GM23338 (cell line): Measurements from ENCODE around the gene TMEM151B. TPM values are rescaled to one million over a fixed set of nuclear protein-coding genes. Genes with fewer than 3 reads are reported as not detected.
A peak's percentile ranks its signal among the peaks of the same experiment; 100 is the strongest.

ENCODE experiments used
- ATAC-seq: fragments of 200-7000 bp; cut with Tn5 transposase; 3 replicates; pipeline ENCODE4 v1.9.1; 2020
- DNase-seq: peaks from one replicate; pipeline ENCODE4 v3.0.0-alpha.2; 2015; ENCODE audit warnings: low spot score
- H2AFZ ChIP-seq: fragments of 200-600 bp; sonication (generic); 2 replicates; pipeline ENCODE4 v1.8.0; 2016; ENCODE audit warnings: antibody characterized with exemption, mild to moderate bottlenecking, moderate library complexity
- H3F3A ChIP-seq: fragments of 200-600 bp; sonication (generic); replicated peaks from 2 replicates; pipeline ENCODE4 v1.8.0; 2017; ENCODE audit warnings: antibody characterized with exemption, mixed run types, low read depth
- H3K27ac ChIP-seq: fragments of 200-600 bp; sonication (generic); 2 replicates; pipeline ENCODE4 v1.6.1; 2016; ENCODE audit warnings: low read depth
- H3K27me3 ChIP-seq: fragments of 200-600 bp; sonication (generic); 2 replicates; pipeline ENCODE4 v1.8.0; 2016; ENCODE audit warnings: mild to moderate bottlenecking, mixed run types, moderate library complexity; ENCODE audit not compliant: insufficient read depth
- H3K36me3 ChIP-seq: fragments of 200-600 bp; sonication (generic); 2 replicates; pipeline ENCODE4 v1.8.0; 2016; ENCODE audit warnings: mild to moderate bottlenecking; ENCODE audit not compliant: insufficient read depth
- H3K4me1 ChIP-seq: fragments of 200-600 bp; sonication (generic); 2 replicates; pipeline ENCODE4 v1.8.0; 2016; ENCODE audit warnings: mild to moderate bottlenecking, moderate library complexity; ENCODE audit not compliant: insufficient read depth
- H3K4me2 ChIP-seq: fragments of 200-600 bp; sonication (generic); 2 replicates; pipeline ENCODE4 v1.7.1; 2017; ENCODE audit warnings: mixed run types
- H3K4me3 ChIP-seq: fragments of 200-600 bp; sonication (generic); 2 replicates; pipeline ENCODE4 v1.6.1; 2016; ENCODE audit warnings: mixed run types
- H3K79me2 ChIP-seq: fragments of 200-600 bp; sonication (generic); replicated peaks from 2 replicates; pipeline ENCODE4 v1.8.0; 2017; ENCODE audit warnings: mild to moderate bottlenecking; ENCODE audit not compliant: insufficient read depth
- H3K9me2 ChIP-seq: fragments of 200-600 bp; sonication (generic); 2 replicates; pipeline ENCODE4 v1.8.0; 2017; ENCODE audit not compliant: insufficient read depth
- H4K20me1 ChIP-seq: fragments of 200-600 bp; sonication (generic); replicated peaks from 2 replicates; pipeline ENCODE4 v1.8.0; 2017; ENCODE audit warnings: mild to moderate bottlenecking; ENCODE audit not compliant: insufficient read depth
- H3K27ac Mint-ChIP-seq: 2 replicates; pipeline ENCODE4 v1.8.0; 2020; ENCODE audit warnings: inconsistent platforms, mild to moderate bottlenecking, moderate library complexity, mixed read lengths
- H3K27me3 Mint-ChIP-seq: 3 replicates; pipeline ENCODE4 v1.8.0; 2022; ENCODE audit warnings: low read depth, mild to moderate bottlenecking, moderate library complexity, mixed read lengths, inconsistent platforms; ENCODE audit not compliant: insufficient read depth, poor library complexity
- H3K36me3 Mint-ChIP-seq: 3 replicates; pipeline ENCODE4 v1.8.0; 2021; ENCODE audit warnings: low read depth, mild to moderate bottlenecking, inconsistent platforms, moderate library complexity, mixed read lengths
- H3K4me1 Mint-ChIP-seq: 3 replicates; pipeline ENCODE4 v1.8.0; 2020; ENCODE audit warnings: mild to moderate bottlenecking, inconsistent platforms, mixed read lengths
- H3K4me3 Mint-ChIP-seq: 3 replicates; pipeline ENCODE4 v1.8.0; 2021; ENCODE audit warnings: moderate library complexity, mild to moderate bottlenecking, inconsistent platforms, mixed read lengths
- H3K9me3 Mint-ChIP-seq: 3 replicates; pipeline ENCODE4 v1.8.0; 2020; ENCODE audit warnings: moderate library complexity, mild to moderate bottlenecking, inconsistent platforms, mixed read lengths
- NANOG ChIP-seq: IDR thresholded peaks from 2 replicates; pipeline ENCODE4 v1.6.1; 2016; ENCODE audit warnings: antibody characterized with exemption, borderline replicate concordance
- ZNF462 ChIP-seq: fragments of 250-450 bp; sonication (Bioruptor Pico); IDR thresholded peaks from 2 replicates; pipeline ENCODE4 v1.5.0; 2020; ENCODE audit warnings: mild to moderate bottlenecking, moderate library complexity
- polyA plus RNA-seq: library from polyadenylated mRNA; unstranded; fragments of >200 nt; fragmentation: Nextera tagmentation; extraction: Ambion mirVana; gene quantifications from 2 replicates; pipeline ENCODE4 v1.2.1, GENCODE V29; 2016
- total RNA-seq: library from RNA; depleted of rRNA; stranded (reverse); fragments of >200 nt; shearing (Covaris generic); gene quantifications from 2 replicates; pipeline ENCODE4 v1.2.3, GENCODE V29; 2014
- TF ChIP-seq, protein P1 (sequence below), 2 experiments: fragments of 200-600 bp in 1 of 2; sonication (generic) in 1 of 2; conservative IDR thresholded peaks; 2 replicates each; pipeline versions ENCODE4 v1.5.1 to v1.6.1; 2016 to 2017; ENCODE audit warnings: antibody characterized with exemption in 2 of 2, low read depth in 2 of 2, mild to moderate bottlenecking in 2 of 2, moderate library complexity in 1 of 2
- TF ChIP-seq, protein P2 (sequence below): IDR thresholded peaks from 2 replicates; pipeline ENCODE4 v1.6.1; 2016; ENCODE audit warnings: antibody characterized with exemption

TMEM151B gene
- total and polyA plus RNA-seq, 2 experiments from 2014 or later: 0.91 to 14.6 TPM

GRCh38 chr6:44333942-44334341 is 63.7 kb downstream of the TMEM151B start (continued):
- TF ChIP-seq ZNF462 (CRISPR knock-in tag): no peak
- TF ChIP-seq, protein P1, sequence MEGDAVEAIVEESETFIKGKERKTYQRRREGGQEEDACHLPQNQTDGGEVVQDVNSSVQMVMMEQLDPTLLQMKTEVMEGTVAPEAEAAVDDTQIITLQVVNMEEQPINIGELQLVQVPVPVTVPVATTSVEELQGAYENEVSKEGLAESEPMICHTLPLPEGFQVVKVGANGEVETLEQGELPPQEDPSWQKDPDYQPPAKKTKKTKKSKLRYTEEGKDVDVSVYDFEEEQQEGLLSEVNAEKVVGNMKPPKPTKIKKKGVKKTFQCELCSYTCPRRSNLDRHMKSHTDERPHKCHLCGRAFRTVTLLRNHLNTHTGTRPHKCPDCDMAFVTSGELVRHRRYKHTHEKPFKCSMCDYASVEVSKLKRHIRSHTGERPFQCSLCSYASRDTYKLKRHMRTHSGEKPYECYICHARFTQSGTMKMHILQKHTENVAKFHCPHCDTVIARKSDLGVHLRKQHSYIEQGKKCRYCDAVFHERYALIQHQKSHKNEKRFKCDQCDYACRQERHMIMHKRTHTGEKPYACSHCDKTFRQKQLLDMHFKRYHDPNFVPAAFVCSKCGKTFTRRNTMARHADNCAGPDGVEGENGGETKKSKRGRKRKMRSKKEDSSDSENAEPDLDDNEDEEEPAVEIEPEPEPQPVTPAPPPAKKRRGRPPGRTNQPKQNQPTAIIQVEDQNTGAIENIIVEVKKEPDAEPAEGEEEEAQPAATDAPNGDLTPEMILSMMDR (conservative IDR thresholded peaks at IDR 0.05; ENCODE audit: low read depth in 2 of 2): no peak

- Mint-ChIP-seq H3K27me3 (peaks cover 2% of the 10 kb centered on the region), H3K36me3 (no peaks in the 10 kb centered on the region), H3K4me3 (no peak overlapping the region), H3K4me1 (peaks cover 17% of the 10 kb centered on the region), H3K27ac (no peak overlapping the region), H3K9me3 (no peaks in the 10 kb centered on the region)
- Histone ChIP-seq H3K4me3 (no peak overlapping the region), H3K79me2 (no peaks in the 10 kb centered on the region), H4K20me1 (no peaks in the 10 kb centered on the region), H3K4me1 (peaks cover 12% of the 10 kb centered on the region; the same call in 1 of the 2 replicates), H3K36me3 (no peaks in the 10 kb centered on the region), H2AFZ (peak overlapping the region; percentile 74; the same call in 1 of the 2 replicates), H3K9me2 (0 out of 2 replicates have a peak, but pooled peaks cover 4% of the 10 kb centered on the region), H3K4me2 (no peak overlapping the region; the same call in 1 of the 2 replicates), H3K27me3 (no peaks in the 10 kb centered on the region), H3F3A (no peaks in the 10 kb centered on the region), H3K27ac (no peak overlapping the region)
- ATAC-seq: no peak
- no peak for DNase-seq
- TF ChIP-seq NANOG (no peak), ZNF462 (CRISPR knock-in tag) (no peak)
- TF ChIP-seq, protein P2, sequence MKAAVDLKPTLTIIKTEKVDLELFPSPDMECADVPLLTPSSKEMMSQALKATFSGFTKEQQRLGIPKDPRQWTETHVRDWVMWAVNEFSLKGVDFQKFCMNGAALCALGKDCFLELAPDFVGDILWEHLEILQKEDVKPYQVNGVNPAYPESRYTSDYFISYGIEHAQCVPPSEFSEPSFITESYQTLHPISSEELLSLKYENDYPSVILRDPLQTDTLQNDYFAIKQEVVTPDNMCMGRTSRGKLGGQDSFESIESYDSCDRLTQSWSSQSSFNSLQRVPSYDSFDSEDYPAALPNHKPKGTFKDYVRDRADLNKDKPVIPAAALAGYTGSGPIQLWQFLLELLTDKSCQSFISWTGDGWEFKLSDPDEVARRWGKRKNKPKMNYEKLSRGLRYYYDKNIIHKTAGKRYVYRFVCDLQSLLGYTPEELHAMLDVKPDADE: no peak
These were observed 65.4 kb downstream of the TMEM151B start for GRCh38 chr6:44335631-44336030.
